GM12878 (cell line): ENCODE measurements around the gene FAM200B. TPM values are rescaled to one million over a fixed set of nuclear protein-coding genes. Genes with fewer than 3 reads are reported as not detected.

Experiments used
- ATAC-seq: fragments of 200-7000 bp; cut with Tn5 transposase; 3 replicates; pipeline ENCODE4 v1.9.1; 2020; ENCODE audit warnings: mild to moderate bottlenecking, moderate library complexity
- BruUV-seq: library from RNA; stranded (reverse); fragments of 400-500 nt; replicated peaks from 2 replicates; lab custom pipeline; 2021; lab: Mats Ljungman, UMichigan
- CTCF ChIA-PET: fragments of 300-600 bp; sonication (Branson Sonifier 250); formaldehyde crosslinking; extraction: SDS; loops from one replicate; lab custom pipeline; 2021; ENCODE audit warnings: inconsistent platforms; lab: Yijun Ruan, JAX
- POLR2A ChIA-PET: fragments of 350-600 bp; formaldehyde crosslinking; extraction: SDS; loops from one replicate; lab custom pipeline; 2021; ENCODE audit warnings: inconsistent platforms; lab: Charles Lee
- RAD21 ChIA-PET: fragments of 300-600 bp; sonication (Branson Sonifier 250); formaldehyde crosslinking; loops from one replicate; lab custom pipeline; 2023; ENCODE audit warnings: antibody characterized with exemption; ENCODE audit not compliant: unreplicated experiment; lab: Charles Lee
- SMC1A ChIA-PET: fragments of 300-600 bp; sonication (Branson Sonifier 250); formaldehyde crosslinking; loops from one replicate; lab custom pipeline; 2023; ENCODE audit not compliant: unreplicated experiment, uncharacterized antibody; lab: Charles Lee
- DNase-seq: peaks from one replicate; pipeline ENCODE4 v3.0.0-alpha.2; 2011; ENCODE audit warnings: low read depth, low spot score
- FAIRE-seq: peaks from 3 replicates; lab custom pipeline; 2011; peaks lifted over from hg19 to GRCh38; lab: Jason Lieb, UNC
- H2AFZ ChIP-seq: 2 replicates; pipeline ENCODE4 v1.6.0; 2011; ENCODE audit warnings: low read depth, low read length, control low read depth; ENCODE audit not compliant: control insufficient read depth
- H3K27ac ChIP-seq: 2 replicates; pipeline ENCODE4 v1.5.1; 2011; ENCODE audit warnings: control low read depth; ENCODE audit not compliant: control insufficient read depth, insufficient read depth
- H3K27me3 ChIP-seq, 2 experiments: replicated peaks in 1 of 2; 2 replicates each; pipeline versions ENCODE4 v1.6.0 to v1.6.1; 2011; ENCODE audit warnings: low read length in 1 of 2; ENCODE audit not compliant: control insufficient read depth in 2 of 2, insufficient read depth in 2 of 2
- H3K36me3 ChIP-seq, 2 experiments: 2 replicates each; pipeline ENCODE4 v1.5.1; 2011; ENCODE audit warnings: low read length in 1 of 2; ENCODE audit not compliant: control insufficient read depth in 2 of 2, insufficient read depth in 2 of 2
- H3K4me1 ChIP-seq: 2 replicates; pipeline ENCODE4 v1.6.1; 2011; ENCODE audit warnings: mild to moderate bottlenecking, low read length, moderate library complexity, mixed read lengths; ENCODE audit not compliant: control insufficient read depth, insufficient read depth
- H3K4me2 ChIP-seq: 2 replicates; pipeline ENCODE4 v1.6.0; 2011; ENCODE audit warnings: control low read depth; ENCODE audit not compliant: control insufficient read depth, insufficient read depth
- H3K4me3 ChIP-seq: fragments of 200-600 bp; sonication (generic); 2 replicates; pipeline ENCODE4 v1.5.1; 2016
- H3K79me2 ChIP-seq: 2 replicates; pipeline ENCODE4 v1.6.0; 2011; ENCODE audit warnings: low read length; ENCODE audit not compliant: control insufficient read depth, insufficient read depth
- H3K9ac ChIP-seq: 2 replicates; pipeline ENCODE4 v1.8.0; 2011; ENCODE audit warnings: low read length, control low read depth, mixed read lengths; ENCODE audit not compliant: control insufficient read depth, insufficient read depth
- H3K9me3 ChIP-seq: replicated peaks from 3 replicates; pipeline ENCODE4 v1.5.1; 2011; ENCODE audit warnings: mild to moderate bottlenecking, low read length; ENCODE audit not compliant: control insufficient read depth, insufficient read depth
- H4K20me1 ChIP-seq: 2 replicates; pipeline ENCODE4 v1.6.0; 2011; ENCODE audit not compliant: control insufficient read depth, insufficient read depth
- BRCA1 ChIP-seq: IDR thresholded peaks from 2 replicates; pipeline ENCODE4 v1.6.1; 2011; ENCODE audit warnings: low read depth, low read length, improper control_type of control experiment
- IKZF2 ChIP-seq, 2 experiments: fragments of 450-650 bp; IDR thresholded peaks; 2 replicates each; pipeline ENCODE4 v1.6.1; 2017; ENCODE audit warnings: mild to moderate bottlenecking in 2 of 2, moderate library complexity in 2 of 2
- NFXL1 ChIP-seq: fragments of 450-650 bp; IDR thresholded peaks from 2 replicates; pipeline ENCODE4 v1.6.1; 2017; ENCODE audit warnings: antibody characterized with exemption, mild to moderate bottlenecking, borderline replicate concordance
- RCOR1 ChIP-seq: conservative IDR thresholded peaks from 2 replicates; pipeline ENCODE4 v1.6.1; 2012; ENCODE audit warnings: low read depth, low read length, improper control_type of control experiment
- SPI1 ChIP-seq: IDR thresholded peaks from 2 replicates; pipeline ENCODE4 v1.6.1; 2011; ENCODE audit warnings: low read depth, mild to moderate bottlenecking, low read length, moderate library complexity, borderline replicate concordance; ENCODE audit not compliant: insufficient read depth
- SREBF1 ChIP-seq: IDR thresholded peaks from 2 replicates; pipeline ENCODE4 v1.6.1; 2012; ENCODE audit warnings: mild to moderate bottlenecking, low read length
- TCF12 ChIP-seq: IDR thresholded peaks from 2 replicates; pipeline ENCODE4 v1.6.1; 2011; ENCODE audit warnings: low read depth, mild to moderate bottlenecking, low read length
- TCF3 ChIP-seq: IDR thresholded peaks from 2 replicates; pipeline ENCODE4 v1.6.1; 2012; ENCODE audit warnings: low read depth, mild to moderate bottlenecking, low read length, borderline replicate concordance; ENCODE audit not compliant: insufficient read depth
- YBX1 ChIP-seq: fragments of 450-650 bp; IDR thresholded peaks from 2 replicates; pipeline ENCODE4 v1.6.1; 2016; ENCODE audit warnings: antibody characterized with exemption
- ZNF207 ChIP-seq: fragments of 450-650 bp; IDR thresholded peaks from 2 replicates; pipeline ENCODE4 v1.6.1; 2014; ENCODE audit warnings: antibody characterized with exemption, mild to moderate bottlenecking, borderline replicate concordance
- WGBS: methylation state at CpG from one replicate; pipeline ENCODE4 v1.1.6; 2016; ENCODE audit warnings: low lambda C conversion rate; ENCODE audit not compliant: insufficient replicate concordance, insufficient coverage; ENCODE audit errors: missing lambda C conversion rate; 5-methylcytosine and 5-hydroxymethylcytosine counted together
- in situ Hi-C: fragments of 300-500 bp; cut with MboI; formaldehyde crosslinking; loops from 9 replicates; pipeline ENCODE4 v1.14.3; 2018; ENCODE audit warnings: mixed read lengths
- intact Hi-C: fragments of 100-400 bp; cut with micrococcal nuclease; formaldehyde crosslinking; loops from one replicate; pipeline ENCODE4 v1.14.2; 2022; ENCODE audit not compliant: unreplicated experiment
- polyA plus RNA-seq, 11 experiments: library from polyadenylated mRNA; depleted of rRNA in 4 of 11; unstranded in 6 of 11; stranded (reverse) in 5 of 11; fragments of >200 nt; fragmentation: Nextera tagmentation in 4 of 11; fragmentation: Illumina TruSeq in 1 of 11; extraction: Ambion mirVana in 4 of 11; extraction: Trizol in 1 of 11; gene quantifications; 1 replicate in 1 of 11; 2 replicates in 10 of 11; pipeline versions ENCODE4 v1.2.1 to v1.2.3, GENCODE V29; 2011 to 2016; ENCODE audit warnings: inconsistent platforms in 2 of 11, missing spikeins in 2 of 11, low read depth in 1 of 11
- total RNA-seq, 4 experiments: library from RNA; depleted of rRNA in 3 of 4; stranded (reverse); fragments of >200 nt in 3 of 4; fragmentation: Illumina TruSeq in 1 of 4; extraction: Trizol in 1 of 4; gene quantifications; 2 replicates each; pipeline versions ENCODE4 v1.2.1 to v1.2.3, GENCODE V29; 2013 to 2021
- TF ChIP-seq, protein P1 (sequence below): fragments of 450-650 bp; IDR thresholded peaks from 2 replicates; pipeline ENCODE4 v1.6.1; 2016; ENCODE audit warnings: mild to moderate bottlenecking, moderate library complexity, borderline replicate concordance
- TF ChIP-seq, protein P2 (sequence below): fragments of 450-650 bp; conservative IDR thresholded peaks from 2 replicates; pipeline ENCODE4 v1.6.1; 2017; ENCODE audit warnings: mild to moderate bottlenecking, moderate library complexity
- TF ChIP-seq, protein P3 (sequence below): IDR thresholded peaks from 2 replicates; pipeline ENCODE4 v1.6.1; 2012; ENCODE audit warnings: low read depth, low read length, improper control_type of control experiment

The FAM200B gene
- total and polyA plus RNA-seq, 10 of the 15 experiments (the other 5 are each of a cell fraction or from before 2014, with no cell fraction given): 13.8 to 48.5 (median 25.5) TPM

DNA sequence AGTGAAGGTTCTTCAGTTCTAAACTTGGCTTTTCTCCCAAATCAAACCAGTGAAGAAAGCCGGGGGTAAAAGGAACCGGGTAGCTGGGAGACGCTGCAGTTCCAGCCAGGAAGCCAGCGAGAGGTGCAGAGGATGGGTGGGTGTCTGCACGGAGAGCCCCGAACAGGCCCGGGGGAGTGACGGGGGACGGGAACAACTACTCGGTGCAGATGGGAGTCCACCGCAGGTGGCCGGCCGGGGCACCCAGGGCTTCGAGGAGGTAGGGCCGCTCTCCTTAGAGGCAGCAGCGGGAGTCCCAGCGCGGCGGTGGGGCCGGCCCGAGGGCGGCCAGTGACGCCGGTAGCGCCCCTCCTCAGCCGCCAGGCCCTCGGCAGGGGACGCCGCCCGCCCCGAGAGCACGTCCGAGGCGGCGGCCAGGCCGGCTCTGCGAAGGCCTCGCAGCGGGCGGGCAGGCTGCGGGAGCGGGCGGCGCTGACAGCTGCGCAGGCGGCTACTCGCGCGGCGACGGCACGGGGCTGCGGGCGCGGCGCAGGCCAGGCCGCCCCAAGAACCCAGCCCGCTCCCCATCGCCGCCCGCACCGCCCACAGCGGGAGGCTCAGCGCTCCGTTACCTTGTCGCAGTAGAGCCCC is 26.9 kb upstream of the FAM200B start:
- ChIA-PET POLR2A (interaction anchor here (0.7 to 2.6 kb wide), 10 partner anchors 11 to 669 kb away, joined by 3 to 15 read pairs (median 3); partner anchors contain the start of gene FAM200B), RAD21 (interaction anchor here (0.5 to 3.3 kb wide), 5 partner anchors 17 to 117 kb away, joined by 3 to 13 read pairs (median 4); no protein-coding TSS in a partner anchor), SMC1A (interaction anchor here (1.0 to 4.0 kb wide), 6 partner anchors 11 to 301 kb away, joined by 3 to 34 read pairs (median 4); partner anchors contain the start of gene FAM200B), CTCF (interaction anchor here (0.6 to 4.7 kb wide), 11 partner anchors 9 to 2000 kb away, joined by 3 to 23 read pairs (median 4); partner anchors contain the start of gene FAM200B)
- FAIRE-seq (no peak), DNase-seq (no peak), ATAC-seq (peak; percentile 67)
- Histone ChIP-seq H3K4me2 (peak overlapping the region; percentile 95), H2AFZ (peak overlapping the region; percentile 93), H3K9ac (peak overlapping the region; percentile 89), H3K4me1 (peaks cover 21% of the 10 kb centered on the region), H3K9me3 (no peaks in the 10 kb centered on the region), H3K4me3 (peak overlapping the region; percentile 84), H3K36me3 (no peaks in the 10 kb centered on the region), H3K27me3 (no peaks in the 10 kb centered on the region), H4K20me1 (no peaks in the 10 kb centered on the region), H3K27ac (peak overlapping the region; percentile 95), H3K79me2 (peaks cover 53% of the 10 kb centered on the region)
- in situ Hi-C loops: loop anchor here (5.0 to 10.0 kb wide), 2 partner anchors 417 to 650 kb away; partner anchors contain the start of gene CPEB2
- 0% methylated on average over 42 of the region's 66 CpGs for WGBS
- intact Hi-C loops: loop anchor here (1.0 to 10.0 kb wide), 4 partner anchors 27 to 1490 kb away; partner anchors contain the start of genes CD38, CPEB2 and FAM200B
- no TSS peak for BruUV-seq
- TF ChIP-seq, protein P1, sequence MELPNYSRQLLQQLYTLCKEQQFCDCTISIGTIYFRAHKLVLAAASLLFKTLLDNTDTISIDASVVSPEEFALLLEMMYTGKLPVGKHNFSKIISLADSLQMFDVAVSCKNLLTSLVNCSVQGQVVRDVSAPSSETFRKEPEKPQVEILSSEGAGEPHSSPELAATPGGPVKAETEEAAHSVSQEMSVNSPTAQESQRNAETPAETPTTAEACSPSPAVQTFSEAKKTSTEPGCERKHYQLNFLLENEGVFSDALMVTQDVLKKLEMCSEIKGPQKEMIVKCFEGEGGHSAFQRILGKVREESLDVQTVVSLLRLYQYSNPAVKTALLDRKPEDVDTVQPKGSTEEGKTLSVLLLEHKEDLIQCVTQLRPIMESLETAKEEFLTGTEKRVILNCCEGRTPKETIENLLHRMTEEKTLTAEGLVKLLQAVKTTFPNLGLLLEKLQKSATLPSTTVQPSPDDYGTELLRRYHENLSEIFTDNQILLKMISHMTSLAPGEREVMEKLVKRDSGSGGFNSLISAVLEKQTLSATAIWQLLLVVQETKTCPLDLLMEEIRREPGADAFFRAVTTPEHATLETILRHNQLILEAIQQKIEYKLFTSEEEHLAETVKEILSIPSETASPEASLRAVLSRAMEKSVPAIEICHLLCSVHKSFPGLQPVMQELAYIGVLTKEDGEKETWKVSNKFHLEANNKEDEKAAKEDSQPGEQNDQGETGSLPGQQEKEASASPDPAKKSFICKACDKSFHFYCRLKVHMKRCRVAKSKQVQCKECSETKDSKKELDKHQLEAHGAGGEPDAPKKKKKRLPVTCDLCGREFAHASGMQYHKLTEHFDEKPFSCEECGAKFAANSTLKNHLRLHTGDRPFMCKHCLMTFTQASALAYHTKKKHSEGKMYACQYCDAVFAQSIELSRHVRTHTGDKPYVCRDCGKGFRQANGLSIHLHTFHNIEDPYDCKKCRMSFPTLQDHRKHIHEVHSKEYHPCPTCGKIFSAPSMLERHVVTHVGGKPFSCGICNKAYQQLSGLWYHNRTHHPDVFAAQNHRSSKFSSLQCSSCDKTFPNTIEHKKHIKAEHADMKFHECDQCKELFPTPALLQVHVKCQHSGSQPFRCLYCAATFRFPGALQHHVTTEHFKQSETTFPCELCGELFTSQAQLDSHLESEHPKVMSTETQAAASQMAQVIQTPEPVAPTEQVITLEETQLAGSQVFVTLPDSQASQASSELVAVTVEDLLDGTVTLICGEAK: no peak
- TF ChIP-seq SPI1 (no peak), RCOR1 (no peak), ZNF207 (no peak), TCF12 (no peak), NFXL1 (no peak), BRCA1 (no peak), IKZF2 (IDR thresholded peaks at IDR 0.05) (no peak), SREBF1 (no peak), YBX1 (no peak), TCF3 (no peak)
- TF ChIP-seq, protein P2, sequence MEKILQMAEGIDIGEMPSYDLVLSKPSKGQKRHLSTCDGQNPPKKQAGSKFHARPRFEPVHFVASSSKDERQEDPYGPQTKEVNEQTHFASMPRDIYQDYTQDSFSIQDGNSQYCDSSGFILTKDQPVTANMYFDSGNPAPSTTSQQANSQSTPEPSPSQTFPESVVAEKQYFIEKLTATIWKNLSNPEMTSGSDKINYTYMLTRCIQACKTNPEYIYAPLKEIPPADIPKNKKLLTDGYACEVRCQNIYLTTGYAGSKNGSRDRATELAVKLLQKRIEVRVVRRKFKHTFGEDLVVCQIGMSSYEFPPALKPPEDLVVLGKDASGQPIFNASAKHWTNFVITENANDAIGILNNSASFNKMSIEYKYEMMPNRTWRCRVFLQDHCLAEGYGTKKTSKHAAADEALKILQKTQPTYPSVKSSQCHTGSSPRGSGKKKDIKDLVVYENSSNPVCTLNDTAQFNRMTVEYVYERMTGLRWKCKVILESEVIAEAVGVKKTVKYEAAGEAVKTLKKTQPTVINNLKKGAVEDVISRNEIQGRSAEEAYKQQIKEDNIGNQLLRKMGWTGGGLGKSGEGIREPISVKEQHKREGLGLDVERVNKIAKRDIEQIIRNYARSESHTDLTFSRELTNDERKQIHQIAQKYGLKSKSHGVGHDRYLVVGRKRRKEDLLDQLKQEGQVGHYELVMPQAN: peak; percentile 86
- TF ChIP-seq, protein P3, sequence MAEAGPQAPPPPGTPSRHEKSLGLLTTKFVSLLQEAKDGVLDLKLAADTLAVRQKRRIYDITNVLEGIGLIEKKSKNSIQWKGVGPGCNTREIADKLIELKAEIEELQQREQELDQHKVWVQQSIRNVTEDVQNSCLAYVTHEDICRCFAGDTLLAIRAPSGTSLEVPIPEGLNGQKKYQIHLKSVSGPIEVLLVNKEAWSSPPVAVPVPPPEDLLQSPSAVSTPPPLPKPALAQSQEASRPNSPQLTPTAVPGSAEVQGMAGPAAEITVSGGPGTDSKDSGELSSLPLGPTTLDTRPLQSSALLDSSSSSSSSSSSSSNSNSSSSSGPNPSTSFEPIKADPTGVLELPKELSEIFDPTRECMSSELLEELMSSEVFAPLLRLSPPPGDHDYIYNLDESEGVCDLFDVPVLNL: no peak
